GM12891 (cell line): ENCODE measurements around the gene CNTNAP4.

Source experiments
- DNase-seq: peaks from one replicate; pipeline ENCODE4 v3.0.0; 2011; ENCODE audit warnings: low spot score; ENCODE audit not compliant: insufficient read length
- FAIRE-seq: peaks from 2 replicates; lab custom pipeline; 2011; peaks lifted over from hg19 to GRCh38; lab: Jason Lieb, UNC
- PAX5 ChIP-seq: IDR thresholded peaks from 2 replicates; pipeline ENCODE4 v1.6.1; 2011; ENCODE audit warnings: low read length, moderate library complexity, mild to moderate bottlenecking; ENCODE audit not compliant: insufficient read depth, severe bottlenecking
- POLR2A ChIP-seq: IDR thresholded peaks from 2 replicates; pipeline ENCODE4 v1.6.1; 2011; ENCODE audit warnings: low read depth, low read length, control low read depth
- POLR2AphosphoS5 ChIP-seq: IDR thresholded peaks from 2 replicates; pipeline ENCODE4 v1.6.1; 2011; ENCODE audit warnings: low read depth, low read length, control low read depth
- POU2F2 ChIP-seq: IDR thresholded peaks from 2 replicates; pipeline ENCODE4 v1.6.1; 2011; ENCODE audit warnings: low read depth, mild to moderate bottlenecking, control low read depth, low read length, moderate library complexity
- SPI1 ChIP-seq: IDR thresholded peaks from 2 replicates; pipeline ENCODE4 v1.6.1; 2011; ENCODE audit warnings: low read depth, low read length, control low read depth
- TAF1 ChIP-seq: IDR thresholded peaks from 2 replicates; pipeline ENCODE4 v1.6.1; 2011; ENCODE audit warnings: low read depth, low read length, control low read depth

Gene CNTNAP4

GRCh38 chr16:76268824-76269223 lies 8.4 kb upstream of the CNTNAP4 start:
- DNase-seq (no peak), FAIRE-seq (no peak)
- no peak for TF ChIP-seq PAX5
- no peak for TF ChIP-seq SPI1
- TF ChIP-seq POU2F2 = no peak
- no peak for TF ChIP-seq TAF1
- TF ChIP-seq POLR2A = no peak
- TF ChIP-seq POLR2AphosphoS5 = no peak

GRCh38 chr16:76277460-76278030 lies 344 bp downstream of the CNTNAP4 start:
- TF ChIP-seq POU2F2 (no peak), POLR2AphosphoS5 (no peak), PAX5 (no peak), SPI1 (no peak), TAF1 (no peak), POLR2A (no peak)
- FAIRE-seq (no peak), DNase-seq (no peak)

- no peak for FAIRE-seq
- TF ChIP-seq TAF1 = no peak
- no peak for TF ChIP-seq SPI1
- TF ChIP-seq POLR2AphosphoS5 = no peak
- TF ChIP-seq PAX5 = no peak
- TF ChIP-seq POLR2A = no peak
- no peak for TF ChIP-seq POU2F2
Observed at GRCh38 chr16:76278086-76278485, 885 bp downstream of the CNTNAP4 start.

GRCh38 chr16:76278980-76279379 lies 1.8 kb downstream of the CNTNAP4 start:
- FAIRE-seq = no peak
- TF ChIP-seq POU2F2 (no peak), TAF1 (no peak), POLR2A (no peak), POLR2AphosphoS5 (no peak), PAX5 (no peak), SPI1 (no peak)
- DNase-seq = no peak

More at GRCh38 chr16:76278086-76278485, 885 bp downstream of the CNTNAP4 start:
- DNase-seq = no peak

GRCh38 chr16:76280421-76281215 lies 3.4 kb downstream of the CNTNAP4 start:
- FAIRE-seq (no peak), DNase-seq (no peak)
- TF ChIP-seq SPI1 = no peak
- TF ChIP-seq POU2F2 = no peak
- TF ChIP-seq POLR2A = no peak
- no peak for TF ChIP-seq TAF1
- TF ChIP-seq PAX5 = no peak
- TF ChIP-seq POLR2AphosphoS5 = no peak

- FAIRE-seq (no peak), DNase-seq (no peak)
- TF ChIP-seq TAF1 (no peak), POU2F2 (no peak), PAX5 (no peak), POLR2A (no peak), POLR2AphosphoS5 (no peak), SPI1 (no peak)
Observed at GRCh38 chr16:76287466-76287865, 10.3 kb downstream of the CNTNAP4 start.

- no peak for FAIRE-seq
- no peak for TF ChIP-seq SPI1
- TF ChIP-seq POLR2A = no peak
- TF ChIP-seq PAX5 = no peak
Observed at GRCh38 chr16:76292218-76292617, 15.0 kb downstream of the CNTNAP4 start.

GRCh38 chr16:76293980-76294379 lies 16.8 kb downstream of the CNTNAP4 start:
- TF ChIP-seq POU2F2 = no peak
- DNase-seq (no peak), FAIRE-seq (no peak)

More at GRCh38 chr16:76292218-76292617, 15.0 kb downstream of the CNTNAP4 start:
- DNase-seq = no peak

- TF ChIP-seq POLR2A = no peak
- TF ChIP-seq PAX5 = no peak
- no peak for TF ChIP-seq SPI1
- no peak for TF ChIP-seq TAF1
- no peak for TF ChIP-seq POLR2AphosphoS5
- TF ChIP-seq POU2F2 = no peak
- FAIRE-seq (no peak), DNase-seq (no peak)
Observed at GRCh38 chr16:76294396-76295214, 17.4 kb downstream of the CNTNAP4 start.

- FAIRE-seq (no peak), DNase-seq (no peak)
- TF ChIP-seq POLR2AphosphoS5 = no peak
- TF ChIP-seq POLR2A = no peak
- TF ChIP-seq POU2F2 = no peak
- no peak for TF ChIP-seq SPI1
- TF ChIP-seq TAF1 = no peak
- TF ChIP-seq PAX5 = no peak
Observed at GRCh38 chr16:76297941-76298340, 20.7 kb downstream of the CNTNAP4 start.
